HepG2 (cell line): ENCODE results near the gene SLC2A4. TPM values are rescaled to one million over a fixed set of nuclear protein-coding genes. Genes with fewer than 3 reads are reported as not detected.

Experiments
- ATAC-seq: fragments of 200-7000 bp; cut with Tn5 transposase; 3 replicates; pipeline ENCODE4 v1.9.1; 2020; ENCODE audit warnings: mild to moderate bottlenecking, moderate library complexity
- BruUV-seq: library from RNA; stranded (reverse); fragments of 400-500 nt; replicated peaks from 2 replicates; lab custom pipeline; 2021; lab: Mats Ljungman, UMichigan
- CTCF ChIA-PET: fragments of 300-600 bp; formaldehyde crosslinking; extraction: SDS; loops from one replicate; lab custom pipeline; 2021; ENCODE audit warnings: low total read pairs, inconsistent platforms, low intra/inter-chr PET ratio; lab: Yijun Ruan, JAX
- POLR2A ChIA-PET: fragments of 350-600 bp; sonication (Branson Sonifier 250); formaldehyde crosslinking; loops from one replicate; lab custom pipeline; 2020; ENCODE audit warnings: antibody characterized with exemption, inconsistent platforms; lab: Yijun Ruan, JAX
- DNase-seq: peaks from one replicate; pipeline ENCODE4 v3.0.0-alpha.2; 2015; ENCODE audit warnings: low spot score
- FAIRE-seq: peaks from 3 replicates; lab custom pipeline; 2011; peaks lifted over from hg19 to GRCh38; lab: Jason Lieb, UNC
- H2AFZ ChIP-seq: one replicate; pipeline ENCODE4 v1.6.1; 2011; ENCODE audit warnings: low read length, inconsistent platforms
- H3K27ac ChIP-seq: fragments of 300-600 bp; 3 replicates; pipeline ENCODE4 v1.8.0; 2011; ENCODE audit warnings: mixed run types, mild to moderate bottlenecking, mixed read lengths, low read length, inconsistent platforms; ENCODE audit not compliant: insufficient read depth; ENCODE audit errors: extremely low read length
- H3K27me3 ChIP-seq, 2 experiments: fragments of 200-600 bp in 1 of 2; 2 replicates in 1 of 2; 3 replicates in 1 of 2; pipeline versions ENCODE4 v1.6.0 to v1.8.0; 2011; ENCODE audit warnings: low read length in 2 of 2, mild to moderate bottlenecking in 2 of 2, moderate library complexity in 2 of 2, inconsistent platforms in 1 of 2; ENCODE audit not compliant: insufficient read depth in 2 of 2, control insufficient read depth in 1 of 2
- H3K36me3 ChIP-seq, 2 experiments: fragments of 200-600 bp in 1 of 2; replicated peaks in 1 of 2; 2 replicates in 1 of 2; 3 replicates in 1 of 2; pipeline versions ENCODE4 v1.5.1 to v1.8.0; 2011; ENCODE audit warnings: low read length in 2 of 2, inconsistent platforms in 1 of 2; ENCODE audit not compliant: insufficient read depth in 2 of 2, control insufficient read depth in 1 of 2
- H3K4me1 ChIP-seq: 2 replicates; pipeline ENCODE4 v1.5.1; 2012; ENCODE audit warnings: low read length, inconsistent platforms; ENCODE audit not compliant: insufficient read depth
- H3K4me2 ChIP-seq: 2 replicates; pipeline ENCODE4 v1.6.0; 2011; ENCODE audit warnings: low read depth, low read length, inconsistent platforms
- H3K4me3 ChIP-seq, 3 experiments: fragments of 200-600 bp in 1 of 3; sonication (generic), shearing (Covaris generic) in 1 of 3; replicated peaks in 1 of 3; 2 replicates each; pipeline ENCODE4 v1.5.1; 2011 to 2016; ENCODE audit warnings: low read length in 3 of 3, inconsistent platforms in 2 of 3, low read depth in 2 of 3, mild to moderate bottlenecking in 2 of 3, control low read depth in 1 of 3, mixed read lengths in 1 of 3; ENCODE audit not compliant: insufficient read depth in 1 of 3
- H3K79me2 ChIP-seq: one replicate; pipeline ENCODE4 v1.6.1; 2011; ENCODE audit warnings: low read length, inconsistent platforms; ENCODE audit not compliant: insufficient read depth
- H3K9ac ChIP-seq: 2 replicates; pipeline ENCODE4 v1.6.0; 2011; ENCODE audit warnings: mild to moderate bottlenecking, low read depth, low read length, inconsistent platforms; ENCODE audit not compliant: insufficient read depth
- H3K9me3 ChIP-seq: 2 replicates; pipeline ENCODE4 v1.5.1; 2012; ENCODE audit warnings: mild to moderate bottlenecking, low read length
- H4K20me1 ChIP-seq: 2 replicates; pipeline ENCODE4 v1.6.0; 2011; ENCODE audit warnings: inconsistent platforms, mild to moderate bottlenecking, low read length, moderate library complexity; ENCODE audit not compliant: insufficient read depth
- ATF4 ChIP-seq, 2 experiments: fragments of 450-650 bp in 1 of 2; sonication (generic) in 1 of 2; formaldehyde crosslinking; IDR thresholded peaks; 2 replicates each; pipeline versions ENCODE4 v1.5.0 to v1.8.0; 2020 to 2022; ENCODE audit warnings: mild to moderate bottlenecking in 1 of 2, missing genetic modification reagents in 1 of 2
- HMGA1 ChIP-seq: sonication (generic); formaldehyde crosslinking; conservative IDR thresholded peaks from 2 replicates; pipeline ENCODE4 v1.4.0; 2020; ENCODE audit warnings: missing genetic modification reagents
- HNRNPK ChIP-seq: fragments of 200-400 bp; formaldehyde crosslinking; IDR thresholded peaks from 2 replicates; pipeline ENCODE4 v1.6.1; 2018; ENCODE audit warnings: low read length, low read depth, moderate library complexity, mild to moderate bottlenecking; ENCODE audit not compliant: poor library complexity, severe bottlenecking
- KDM5B ChIP-seq: sonication (generic); formaldehyde crosslinking; IDR thresholded peaks from 2 replicates; pipeline ENCODE4 v1.4.0; 2020; ENCODE audit warnings: missing genetic modification reagents, mild to moderate bottlenecking, borderline replicate concordance
- MEIS1 ChIP-seq: sonication (generic); formaldehyde crosslinking; IDR thresholded peaks from 2 replicates; pipeline ENCODE4 v1.9.0; 2021; ENCODE audit warnings: mild to moderate bottlenecking, missing genetic modification reagents, moderate library complexity, borderline replicate concordance
- MTF2 ChIP-seq: sonication (generic); formaldehyde crosslinking; IDR thresholded peaks from 2 replicates; pipeline ENCODE4 v1.5.0; 2020; ENCODE audit warnings: missing genetic modification reagents, borderline replicate concordance
- PCBP1 ChIP-seq: fragments of 200-400 bp; formaldehyde crosslinking; IDR thresholded peaks from 2 replicates; pipeline ENCODE4 v1.6.1; 2017; ENCODE audit warnings: mild to moderate bottlenecking, low read depth, low read length, borderline replicate concordance
- RBFOX2 ChIP-seq: fragments of 200-400 bp; formaldehyde crosslinking; IDR thresholded peaks from 2 replicates; pipeline ENCODE4 v1.6.1; 2017; ENCODE audit warnings: low read depth, mild to moderate bottlenecking, low read length
- SKIL ChIP-seq: sonication (generic); formaldehyde crosslinking; IDR thresholded peaks from 2 replicates; pipeline ENCODE4 v1.8.0; 2022; ENCODE audit warnings: missing genetic modification reagents, mild to moderate bottlenecking, moderate library complexity, borderline replicate concordance
- THAP11 ChIP-seq: IDR thresholded peaks from 2 replicates; pipeline ENCODE4 v1.6.1; 2016; ENCODE audit warnings: missing biosample characterization, missing genetic modification reagents
- THRA ChIP-seq: sonication (generic); formaldehyde crosslinking; IDR thresholded peaks from 2 replicates; pipeline ENCODE4 v1.4.0; 2020; ENCODE audit warnings: missing genetic modification reagents, borderline replicate concordance
- ZBTB14 ChIP-seq: sonication (generic); formaldehyde crosslinking; IDR thresholded peaks from 2 replicates; pipeline ENCODE4 v1.4.0; 2020; ENCODE audit warnings: missing genetic modification reagents
- ZNF766 ChIP-seq: sonication (generic); formaldehyde crosslinking; IDR thresholded peaks from 2 replicates; pipeline ENCODE4 v1.5.0; 2020; ENCODE audit warnings: missing genetic modification reagents, borderline replicate concordance
- WGBS: methylation state at CpG from one replicate; pipeline ENCODE4 v1.1.6; 2017; ENCODE audit warnings: low lambda C conversion rate; 5-methylcytosine and 5-hydroxymethylcytosine counted together
- in situ Hi-C: cut with HindIII; loops from 2 replicates; pipeline ENCODE4 v1.10.0; 2017; ENCODE audit warnings: low pct_unique_long_range_greater_than_20kb; ENCODE audit not compliant: extremely low pct_ligation_motif_present
- intact Hi-C: fragments of 100-400 bp; cut with micrococcal nuclease; formaldehyde crosslinking; loops from one replicate; pipeline ENCODE4 v1.10.0; 2022; ENCODE audit not compliant: unreplicated experiment
- polyA plus RNA-seq, 8 experiments: library from polyadenylated mRNA; depleted of rRNA in 3 of 8; stranded (reverse) in 7 of 8; unstranded in 1 of 8; fragments of >200 nt; fragmentation: Illumina TruSeq in 4 of 8; extraction: Trizol in 4 of 8; gene quantifications; 2 replicates each; pipeline versions ENCODE4 v1.2.1 to v1.2.3, GENCODE V29; 2011 to 2016; ENCODE audit warnings: low read depth in 4 of 8, missing spikeins in 1 of 8, mixed read lengths in 1 of 8; ENCODE audit not compliant: insufficient read depth in 1 of 8
- total RNA-seq, 5 experiments: library from RNA; depleted of rRNA; stranded (reverse); fragments of >200 nt; fragmentation: Illumina TruSeq; extraction: Trizol; gene quantifications; 2 replicates each; pipeline ENCODE4 v1.2.3, GENCODE V29; 2016; ENCODE audit warnings: low read depth in 1 of 5

Gene SLC2A4
- total and polyA plus RNA-seq, 2 of the 13 experiments (the other 11 are each of a cell fraction or from before 2014, with no cell fraction given): 4.9 to 5.8 TPM

GRCh38 chr17:7328009-7328408, 46.5 kb downstream of the SLC2A4 start (continued):
- TF ChIP-seq ZBTB14 (CRISPR knock-in tag): no peak

- Histone ChIP-seq H3K27ac (peak within 1 kb of the TSS; percentile 63), H3K4me1 (peaks cover 24% of the 10 kb centered on the region), H3K27me3 (peaks cover 0 to 4% of the 10 kb centered on the region in 2 experiments; a peak in 2 of 5 replicates), H3K9me3 (no peaks in the 10 kb centered on the region), H2AFZ (peak within 1 kb of the TSS; percentile 68), H3K4me2 (peak within 1 kb of the TSS; percentile 91), H4K20me1 (no peaks in the 10 kb centered on the region), H3K36me3 (peaks cover 4 to 21% of the 10 kb centered on the region in 2 experiments), H3K4me3 (peak within 1 kb of the TSS; percentile 90 to 97 (median 91)), H3K9ac (peak within 1 kb of the TSS; percentile 83), H3K79me2 (peaks cover 12% of the 10 kb centered on the region)
- FAIRE-seq (no peak), DNase-seq (no peak), ATAC-seq (peak; percentile 53)
- ChIA-PET POLR2A (interaction anchor here (0.6 to 2.7 kb wide), 31 partner anchors 8 to 727 kb away, joined by 3 to 47 read pairs (median 4); partner anchors contain the start of genes ACADVL, ASGR1, ASGR2 and CTDNEP1), CTCF (no interaction called here)
- no TSS peak for BruUV-seq
- under 1% methylated on average over 28 of the region's 50 CpGs for WGBS
- in situ Hi-C loops (no loop called here), intact Hi-C loops (loop anchor here (1.0 to 2.0 kb wide), 2 partner anchors 22 to 116 kb away; partner anchors contain the start of gene CHRNB1)
- no peak for TF ChIP-seq HMGA1 (CRISPR knock-in tag)
- TF ChIP-seq THAP11 (CRISPR knock-in tag): no peak
- TF ChIP-seq ATF4 (CRISPR knock-in tag; IDR thresholded peaks at IDR 0.05): 0 out of 4 replicates have a peak, but pooled peaks of 1 of the 2 experiments have one; percentile 18
- TF ChIP-seq ZNF766 (CRISPR knock-in tag): 0 out of 2 replicates have a peak, but pooled peaks have one; percentile 15
- TF ChIP-seq KDM5B: peak; percentile 7; the same call in 1 of the 2 replicates
- 0 out of 2 replicates have a peak, but pooled peaks have one; percentile 36 for TF ChIP-seq SKIL (CRISPR knock-in tag)
- no peak for TF ChIP-seq THRA (CRISPR knock-in tag)
- peak; percentile 42; the same call in 1 of the 2 replicates for TF ChIP-seq MTF2 (CRISPR knock-in tag)
- TF ChIP-seq MEIS1 (CRISPR knock-in tag): 0 out of 2 replicates have a peak, but pooled peaks have one; percentile 19
- TF ChIP-seq RBFOX2: peak; percentile 71
- TF ChIP-seq HNRNPK: peak; percentile 34
- 0 out of 2 replicates have a peak, but pooled peaks have one; percentile 31 for TF ChIP-seq PCBP1
Measured at GRCh38 chr17:7328840-7329373, 47.4 kb downstream of the SLC2A4 start, which contains the start of gene NEURL4. TSS of gene NEURL4 (minus strand) at chr17:7329335. CDS start at chr17:7329312, 23 bp downstream.
